Aorta (tissue), 5 donors: ENCODE results near the gene LPCAT1. TPM values are rescaled to one million over a fixed set of nuclear protein-coding genes. Genes with fewer than 3 reads are reported as not detected.
A peak's percentile ranks its signal among the peaks of the same experiment; 100 is the strongest.

Experiments
- ATAC-seq: fragments of 200-7000 bp; cut with Tn5 transposase; one replicate; pipeline ENCODE4 v1.9.1; 2022; ENCODE audit warnings: moderate library complexity; ENCODE audit not compliant: low FRiP score
- DNase-seq, 2 donors: peaks; one replicate each; pipeline ENCODE4 v3.0.0-alpha.2; 2020
- H3K27ac ChIP-seq, 2 donors: one replicate each; pipeline ENCODE4 v1.5.1; 2013; ENCODE audit warnings: low read length in 2 of 2, mild to moderate bottlenecking in 2 of 2, moderate library complexity in 2 of 2, control low read depth in 1 of 2, inconsistent platforms in 1 of 2, low read depth in 1 of 2
- H3K27me3 ChIP-seq, 2 donors: one replicate each; pipeline ENCODE4 v1.6.1; 2013; ENCODE audit warnings: control low read depth in 1 of 2, low read length in 1 of 2, mild to moderate bottlenecking in 1 of 2, moderate library complexity in 1 of 2; ENCODE audit not compliant: insufficient read depth in 2 of 2, control insufficient read depth in 1 of 2
- H3K36me3 ChIP-seq, 2 donors: one replicate each; pipeline ENCODE4 v1.6.1; 2013; ENCODE audit warnings: control low read depth in 1 of 2, low read length in 1 of 2, mild to moderate bottlenecking in 1 of 2; ENCODE audit not compliant: insufficient read depth in 2 of 2, control insufficient read depth in 1 of 2
- H3K4me1 ChIP-seq, 2 donors: one replicate each; pipeline ENCODE4 v1.6.1; 2013; ENCODE audit warnings: low read length in 2 of 2, control low read depth in 1 of 2, mild to moderate bottlenecking in 1 of 2, moderate library complexity in 1 of 2; ENCODE audit not compliant: insufficient read depth in 2 of 2, control insufficient read depth in 1 of 2
- H3K4me3 ChIP-seq, 2 donors: one replicate each; pipeline ENCODE4 v1.5.1; 2013; ENCODE audit warnings: low read length in 2 of 2, control low read depth in 1 of 2, mild to moderate bottlenecking in 1 of 2
- H3K9me3 ChIP-seq: one replicate; pipeline ENCODE4 v1.6.1; 2013; ENCODE audit warnings: mild to moderate bottlenecking, low read length; ENCODE audit not compliant: control insufficient read depth
- WGBS, 2 donors: extraction: QIAGEN DNeasy Blood & Tissue Kit; methylation state at CpG; one replicate each; pipeline ENCODE4 v1.1.7; 2013; 5-methylcytosine and 5-hydroxymethylcytosine counted together
- intact Hi-C, 2 donors: fragments of 100-400 bp; cut with DNase I; formaldehyde crosslinking; loops; one replicate each; pipeline versions ENCODE4 v1.14.2 to v1.15.0; 2022
- polyA plus RNA-seq, 2 donors: library from polyadenylated mRNA; stranded (reverse); fragments of 200-250 nt; gene quantifications; one replicate each; pipeline ENCODE4 v1.2.3, GENCODE V29; 2013
- total RNA-seq, 2 donors: library from RNA; stranded (reverse); fragmentation: NEBNext Ultra II Directional; extraction: Animal tissue kit (Norgen Biotek cat#: 25700); gene quantifications; one replicate each; pipeline ENCODE4 v1.2.1, GENCODE V29; 2021
- donor health status: healthy with polysubstance abuse.
- donor health status: Bipolar disorder and iron deficiency.
- donor health status: DM: no; HTN: no; CAD: no.
- donor health status: DM: no; HTN: no; CAD: no.
- donor health status: DM: yes; HTN: yes; CAD: no.

The LPCAT1 gene
- total and polyA plus RNA-seq, 4 donors = 6.4 to 68.7 (median 36.4) TPM

DNA sequence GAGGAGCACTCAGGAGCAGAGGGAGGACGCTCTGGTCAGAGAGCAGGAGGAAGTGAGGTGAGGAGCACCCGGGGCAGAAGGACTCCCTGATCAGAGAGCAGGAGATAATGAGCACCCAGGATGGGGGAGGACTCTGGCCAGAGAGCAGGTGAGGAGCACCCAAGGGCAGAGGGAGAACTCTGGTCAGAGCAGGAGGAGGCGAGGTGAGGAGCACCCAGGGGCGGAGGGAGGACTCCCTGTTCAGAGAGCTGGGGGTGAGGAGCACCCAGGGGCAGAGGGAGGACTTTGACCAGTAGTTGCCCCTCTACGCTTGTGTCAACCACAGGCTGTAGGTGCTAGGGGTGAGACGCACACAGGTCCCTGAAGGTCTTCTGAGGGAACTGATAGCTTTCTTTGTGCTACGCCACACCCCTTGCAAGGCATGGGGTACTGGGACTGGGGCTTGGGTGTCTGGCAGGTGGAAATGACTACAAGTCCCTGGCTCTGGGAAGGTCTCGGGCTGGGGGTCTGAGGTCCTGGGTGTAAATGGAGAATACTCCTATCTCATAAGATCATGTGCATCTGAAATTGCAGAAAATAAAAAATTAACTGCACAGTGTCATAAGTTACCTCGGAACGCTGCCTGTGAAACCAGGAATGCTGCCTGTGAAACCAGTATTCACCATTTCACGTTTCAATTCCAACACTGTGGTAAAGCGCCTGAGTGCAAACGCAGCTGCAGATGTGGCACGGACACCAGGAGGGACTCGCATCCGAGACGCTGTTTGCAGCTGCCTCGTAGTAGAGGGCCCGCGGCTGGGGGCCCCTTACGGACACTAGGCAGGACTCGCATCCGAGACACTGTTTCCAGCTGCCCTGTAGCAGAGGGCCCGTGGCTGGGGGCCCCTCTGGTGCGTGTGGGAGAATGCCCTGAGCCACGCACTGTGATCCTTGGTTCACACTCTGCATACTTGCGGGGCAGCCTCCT, 51.5 kb downstream of the LPCAT1 start:
- no peak overlapping the region for H3K27ac ChIP-seq
- ATAC-seq (no peak), DNase-seq (peak in 1 of 2 donors; percentile 74)
- no peak overlapping the region for H3K4me3 ChIP-seq
- no peaks in the 10 kb centered on the region for H3K27me3 ChIP-seq
- WGBS, 2 donors = 94% methylated on average over 27 of the region's 27 CpGs
- no peaks in the 10 kb centered on the region for H3K4me1 ChIP-seq
- H3K36me3 ChIP-seq = peaks cover 0 to 5% of the 10 kb centered on the region in 2 donors
- intact Hi-C loops = loop anchor here in 1 of 2 donors (10.0 kb wide), 1 partner anchor 173 kb away; no protein-coding TSS in a partner anchor
- H3K9me3 ChIP-seq = no peaks in the 10 kb centered on the region

DNA sequence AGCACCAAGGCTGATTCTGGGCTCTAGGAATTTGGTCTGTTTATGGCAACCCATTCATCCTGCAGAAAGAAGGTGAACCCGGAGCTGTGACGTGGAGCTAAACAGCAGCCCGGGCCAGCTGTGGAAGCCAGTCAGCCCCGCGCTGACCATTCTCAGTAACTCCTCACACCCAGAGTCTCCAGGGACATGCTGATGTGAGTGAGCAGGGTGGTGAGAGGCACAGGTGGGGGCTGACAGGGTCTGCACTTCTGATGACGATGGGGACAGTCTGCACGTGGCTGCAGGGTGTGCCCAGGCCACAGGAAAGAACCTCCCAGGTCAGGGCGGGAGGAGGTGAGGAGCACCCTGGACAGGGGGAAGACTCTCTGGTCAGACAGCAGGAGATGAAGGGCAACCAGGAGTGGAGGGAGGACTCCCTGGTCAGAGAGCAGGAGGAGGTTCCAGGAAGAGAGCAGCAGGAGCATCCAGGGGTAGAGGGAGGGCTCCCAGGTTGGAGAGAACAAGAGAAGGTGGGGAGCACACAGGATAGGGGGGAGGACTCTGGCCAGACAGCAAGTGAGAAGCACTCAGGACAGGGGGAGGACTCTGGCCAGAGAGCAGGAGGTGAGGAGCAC, 52.4 kb downstream of the LPCAT1 start:
- ATAC-seq (no peak), DNase-seq (peak in 1 of 2 donors; percentile 55)
- no peak overlapping the region for H3K27ac ChIP-seq
- 85 to 88% methylated on average over 8 of the region's 8 CpGs for WGBS, 2 donors
- H3K9me3 ChIP-seq = no peaks in the 10 kb centered on the region
- intact Hi-C loops = loop anchor here in 1 of 2 donors (10.0 kb wide), 1 partner anchor 173 kb away; no protein-coding TSS in a partner anchor
- H3K4me3 ChIP-seq = no peak overlapping the region
- peaks cover 0 to 5% of the 10 kb centered on the region in 2 donors for H3K36me3 ChIP-seq
- no peaks in the 10 kb centered on the region for H3K4me1 ChIP-seq
- no peaks in the 10 kb centered on the region for H3K27me3 ChIP-seq

DNA sequence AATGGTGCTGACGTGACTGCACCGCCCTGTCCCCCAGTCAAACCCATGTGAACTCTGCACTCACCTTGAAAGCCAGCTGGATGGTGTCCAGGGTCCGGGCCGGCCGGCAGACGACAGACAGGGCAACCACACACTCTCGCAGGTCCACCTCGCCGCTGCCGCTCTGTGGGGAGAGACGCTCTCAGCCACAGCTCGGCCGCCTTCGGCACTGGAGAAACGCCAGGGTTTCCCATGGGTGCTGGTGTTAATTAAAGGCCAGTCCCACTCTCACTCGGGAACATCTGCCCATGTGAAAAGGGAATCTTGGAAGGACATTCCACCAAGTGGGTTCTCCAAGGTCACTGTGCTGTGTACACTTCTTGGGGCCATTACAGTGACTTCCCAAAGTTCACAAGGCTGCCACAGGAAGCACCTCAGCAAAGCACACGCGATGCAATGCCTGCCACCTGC, 53.0 kb downstream of the LPCAT1 start:
- Histone ChIP-seq H3K9me3 (no peaks in the 10 kb centered on the region), H3K27me3 (no peaks in the 10 kb centered on the region), H3K36me3 (peaks cover 0 to 5% of the 10 kb centered on the region in 2 donors), H3K4me3 (no peak overlapping the region), H3K4me1 (no peaks in the 10 kb centered on the region), H3K27ac (no peak overlapping the region)
- DNase-seq = peak in 1 of 2 donors; percentile 78
- no peak for ATAC-seq
- intact Hi-C loops = loop anchor here in 1 of 2 donors (10.0 kb wide), 1 partner anchor 174 kb away; no protein-coding TSS in a partner anchor
- WGBS, 2 donors = 71 to 74% methylated on average over 18 of the region's 18 CpGs

DNA sequence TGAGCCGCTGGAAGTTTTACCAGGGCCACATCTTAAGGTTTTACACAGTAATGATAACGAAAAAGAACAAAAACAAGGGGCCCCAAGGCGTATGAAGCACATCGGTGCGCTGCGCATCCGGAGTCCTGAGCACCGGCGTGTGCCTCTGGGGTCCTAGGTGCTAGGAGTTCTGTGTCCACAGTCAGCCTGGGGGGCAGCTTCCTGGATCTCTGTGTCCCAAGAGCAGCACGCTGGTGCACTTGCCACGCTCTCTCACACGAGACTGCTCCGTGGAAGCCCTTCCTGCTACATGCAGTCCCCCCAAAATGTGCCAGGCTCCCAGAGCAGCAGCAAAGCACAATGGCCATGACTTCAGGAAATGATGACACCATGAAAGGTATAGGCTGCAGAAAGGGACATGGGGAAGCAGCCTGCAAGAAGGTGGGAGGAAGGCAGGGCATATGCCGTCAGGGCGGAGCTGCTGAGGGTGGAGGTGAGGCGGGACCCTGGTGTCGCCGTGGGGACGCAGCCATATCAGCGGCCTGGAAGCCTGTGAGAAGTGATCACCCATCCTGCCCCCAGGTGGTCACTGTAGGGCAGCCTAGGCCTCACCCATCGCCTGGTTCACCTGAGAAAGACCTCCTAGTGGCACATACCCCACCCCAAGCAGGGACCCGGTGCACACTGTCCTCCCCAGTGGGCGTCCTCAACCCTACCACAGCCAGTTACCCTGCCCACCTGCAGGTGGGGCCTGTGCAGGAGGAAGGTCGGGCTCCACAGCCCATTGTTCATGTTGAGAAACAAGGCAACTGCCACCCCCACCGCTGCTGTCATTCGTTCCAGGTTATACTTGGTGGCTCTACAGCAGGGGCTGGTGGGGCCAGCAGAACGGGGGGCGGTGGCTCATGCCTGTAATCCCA, 54.9 kb downstream of the LPCAT1 start:
- DNase-seq (peak in 1 of 2 donors; percentile 63), ATAC-seq (no peak)
- Histone ChIP-seq H3K36me3 (no peaks in the 10 kb centered on the region), H3K4me1 (no peaks in the 10 kb centered on the region), H3K27ac (no peak overlapping the region), H3K27me3 (no peaks in the 10 kb centered on the region), H3K9me3 (no peaks in the 10 kb centered on the region), H3K4me3 (no peak overlapping the region)
- 89 to 92% methylated on average over 28 of the region's 28 CpGs for WGBS, 2 donors
- intact Hi-C loops = no loop called here

DNA sequence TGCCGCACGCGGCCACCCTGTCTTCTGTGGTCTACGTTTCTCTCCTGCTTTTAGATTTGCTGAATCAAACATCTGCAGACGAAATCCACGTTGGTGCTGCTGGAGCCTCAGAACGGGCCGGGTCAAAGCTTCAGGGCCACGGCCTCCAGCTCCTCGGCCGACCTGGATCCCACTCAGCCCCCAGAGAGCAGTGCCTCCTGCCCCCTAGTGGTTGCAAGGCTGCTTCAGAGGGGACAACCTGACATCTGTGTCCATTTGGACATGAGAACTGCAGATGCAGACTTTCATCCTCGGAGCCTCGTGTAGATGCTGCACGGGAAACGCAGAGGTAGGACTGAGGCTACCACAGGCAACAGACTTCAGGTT, 55.5 kb downstream of the LPCAT1 start:
- 74 to 75% methylated on average over 15 of the region's 15 CpGs for WGBS, 2 donors
- DNase-seq (peak in 1 of 2 donors; percentile 70), ATAC-seq (no peak)
- Histone ChIP-seq H3K36me3 (no peaks in the 10 kb centered on the region), H3K4me3 (no peak overlapping the region), H3K4me1 (no peaks in the 10 kb centered on the region), H3K27me3 (no peaks in the 10 kb centered on the region), H3K27ac (no peak overlapping the region), H3K9me3 (no peaks in the 10 kb centered on the region)
- intact Hi-C loops = no loop called here

DNA sequence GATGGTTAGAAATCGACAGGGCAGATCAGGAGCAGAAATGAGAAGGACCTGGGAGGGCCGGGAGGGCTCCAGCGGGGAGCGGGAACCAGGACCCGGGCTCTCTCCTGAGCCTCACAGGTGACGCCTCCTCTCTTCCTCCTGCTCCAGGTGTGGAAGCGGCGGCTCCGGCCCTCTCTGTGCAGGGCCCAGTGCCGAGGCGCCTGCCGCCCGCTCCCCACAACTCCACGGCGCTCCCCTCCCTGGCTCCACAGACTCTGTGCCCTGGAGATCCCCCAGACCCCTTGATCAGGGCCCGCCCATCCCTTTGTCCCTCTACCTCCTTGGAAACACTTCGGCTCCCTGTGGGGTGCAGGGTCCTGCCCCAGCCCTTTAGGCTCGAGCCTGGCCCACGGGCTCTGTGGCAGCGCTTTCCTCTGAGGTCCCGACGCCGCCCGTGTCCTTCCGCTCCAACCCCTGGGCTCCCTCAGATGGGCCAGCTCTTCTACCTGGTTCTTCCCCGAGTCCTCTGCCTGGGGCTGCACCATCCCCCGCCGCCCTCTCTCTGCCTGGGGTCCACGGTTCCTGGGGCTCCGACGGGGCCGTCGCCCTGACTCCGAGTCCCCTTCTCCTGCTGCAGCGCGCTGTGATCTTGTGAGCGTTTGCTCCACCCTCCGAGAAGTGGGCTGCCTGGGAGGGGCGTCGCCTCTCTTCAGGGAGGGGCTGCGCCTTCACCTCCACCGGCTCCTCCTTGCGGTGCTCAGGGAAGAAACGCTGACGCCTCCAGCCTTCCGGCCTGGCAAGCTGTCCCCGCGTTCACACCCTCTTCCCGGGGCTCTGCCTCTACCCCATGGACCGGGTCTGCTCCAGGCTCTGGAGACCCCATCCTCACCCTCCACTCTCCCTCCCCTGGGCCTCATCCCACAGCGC, 56.2 kb downstream of the LPCAT1 start:
- DNase-seq = peak in 1 of 2 donors; percentile 73
- H3K27me3 ChIP-seq = no peaks in the 10 kb centered on the region
- WGBS, 2 donors = 94% methylated on average over 50 to 51 of the region's 51 CpGs
- no peaks in the 10 kb centered on the region for H3K36me3 ChIP-seq
- H3K27ac ChIP-seq = no peak overlapping the region
- no peaks in the 10 kb centered on the region for H3K4me1 ChIP-seq
- intact Hi-C loops = no loop called here
- no peaks in the 10 kb centered on the region for H3K9me3 ChIP-seq
- ATAC-seq = no peak
- no peak overlapping the region for H3K4me3 ChIP-seq

DNA sequence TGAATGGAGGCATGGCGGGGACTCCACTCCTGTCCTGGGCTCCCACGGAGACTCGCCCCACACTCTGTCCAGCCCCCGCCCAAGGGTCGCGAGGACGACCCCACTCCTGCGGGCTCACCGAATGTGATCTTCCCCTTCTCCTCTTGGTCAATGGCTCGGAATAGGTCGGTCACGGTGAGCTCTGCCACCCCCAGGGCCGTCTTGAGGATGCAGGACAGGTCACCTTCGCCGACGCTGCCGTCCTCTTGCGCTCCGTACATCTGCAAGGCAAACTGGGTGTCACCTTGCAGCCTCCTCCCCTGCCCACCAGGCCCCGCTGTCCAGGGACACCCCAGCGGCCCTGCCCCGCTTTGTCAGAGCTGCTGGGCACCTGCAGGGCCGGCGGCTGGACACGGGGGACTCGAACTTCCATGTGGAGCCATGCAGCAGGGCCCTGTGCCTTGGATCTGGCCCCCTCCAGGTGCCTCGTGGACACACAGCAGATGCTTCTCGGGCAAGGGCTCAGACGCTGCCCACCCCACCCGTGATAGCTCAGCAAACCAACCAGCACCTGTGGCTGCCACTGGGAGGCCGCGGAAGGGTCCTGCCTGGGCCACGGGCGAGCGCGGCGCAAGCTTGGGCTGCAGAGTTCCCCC, 57.0 kb downstream of the LPCAT1 start:
- WGBS, 2 donors = 95% methylated on average over 36 to 37 of the region's 37 CpGs
- intact Hi-C loops = no loop called here

More for the DNA sequence above, 57.0 kb downstream of the LPCAT1 start:
- Histone ChIP-seq H3K4me1 (no peaks in the 10 kb centered on the region), H3K36me3 (peaks cover 0 to 2% of the 10 kb centered on the region in 2 donors), H3K9me3 (no peaks in the 10 kb centered on the region), H3K27me3 (no peaks in the 10 kb centered on the region), H3K27ac (no peak overlapping the region), H3K4me3 (no peak overlapping the region)
- DNase-seq (peak in 1 of 2 donors; percentile 74), ATAC-seq (no peak)
